Tibial artery (tissue), 4 donors: ENCODE measurements around the gene POPDC2.

Experiments
- DNase-seq, 2 donors: peaks; one replicate each; pipeline ENCODE4 v3.0.0-alpha.2; 2019
- H3K27ac ChIP-seq, 2 donors: fragments of 200-600 bp; sonication (generic) in 1 of 2; 1 replicate in 1 of 2; 2 replicates in 1 of 2; pipeline ENCODE4 v1.5.1; 2018 to 2019; ENCODE audit warnings: mild to moderate bottlenecking in 1 of 2
- H3K27me3 ChIP-seq, 2 donors: fragments of 200-600 bp; sonication (generic) in 1 of 2; one replicate each; pipeline versions ENCODE4 v1.5.1 to v1.6.0; 2016 to 2019
- H3K36me3 ChIP-seq, 3 donors: fragments of 200-600 bp; sonication (generic) in 2 of 3; one replicate each; pipeline ENCODE4 v1.5.1; 2016 to 2019; ENCODE audit warnings: mild to moderate bottlenecking in 2 of 3
- H3K4me1 ChIP-seq, 4 donors: fragments of 200-600 bp; sonication (generic) in 2 of 4; 1 replicate in 3 of 4; 2 replicates in 1 of 4; pipeline ENCODE4 v1.5.1; 2016 to 2019
- H3K4me3 ChIP-seq, 2 donors: fragments of 200-600 bp; sonication (generic) in 1 of 2; 1 replicate in 1 of 2; 2 replicates in 1 of 2; pipeline ENCODE4 v1.5.1; 2018 to 2019; ENCODE audit warnings: mild to moderate bottlenecking in 2 of 2
- H3K9me3 ChIP-seq, 3 donors: fragments of 200-600 bp; sonication (generic) in 1 of 3; one replicate each; pipeline ENCODE4 v1.5.1; 2016 to 2019
- CTCF ChIP-seq, 2 experiments: fragments of 200-600 bp in 1 of 2; fragments of 450-650 bp in 1 of 2; IDR thresholded peaks; one replicate each; pipeline ENCODE4 v1.5.1; 2017 to 2019; ENCODE audit warnings: antibody characterized with exemption in 2 of 2, mild to moderate bottlenecking in 1 of 2, moderate library complexity in 1 of 2
- intact Hi-C: fragments of 100-400 bp; cut with DNase I; formaldehyde crosslinking; loops from one replicate; pipeline ENCODE4 v1.15.0; 2023; ENCODE audit warnings: low total_unique reads

POPDC2 gene

GRCh38 chr3:119664850-119665379, 4.5 kb upstream of the POPDC2 start:
- no peak for DNase-seq
- Histone ChIP-seq H3K27me3 (no peaks in the 10 kb centered on the region), H3K36me3 (peaks cover 0 to 10% (median 0%) of the 10 kb centered on the region in 3 donors), H3K4me3 (no peak overlapping the region), H3K4me1 (peaks cover 0 to 23% (median 12%) of the 10 kb centered on the region in 4 donors), H3K9me3 (no peaks in the 10 kb centered on the region), H3K27ac (no peak overlapping the region)
- intact Hi-C loops: no loop called here
- TF ChIP-seq CTCF (IDR thresholded peaks at IDR 0.05): no peak

- Histone ChIP-seq H3K9me3 (no peaks in the 10 kb centered on the region), H3K36me3 (peaks cover 0 to 10% (median 0%) of the 10 kb centered on the region in 3 donors), H3K4me1 (peaks cover 0 to 26% (median 13%) of the 10 kb centered on the region in 4 donors), H3K27me3 (no peaks in the 10 kb centered on the region), H3K4me3 (no peak overlapping the region), H3K27ac (no peak overlapping the region)
- no peak for TF ChIP-seq CTCF (IDR thresholded peaks at IDR 0.05)
- intact Hi-C loops: no loop called here
- DNase-seq: no peak
Observed at GRCh38 chr3:119664370-119664769, 4.0 kb upstream of the POPDC2 start.

GRCh38 chr3:119663885-119664284, 3.5 kb upstream of the POPDC2 start:
- Histone ChIP-seq H3K27ac (no peak overlapping the region), H3K36me3 (peaks cover 0 to 5% (median 0%) of the 10 kb centered on the region in 3 donors), H3K9me3 (no peaks in the 10 kb centered on the region), H3K27me3 (no peaks in the 10 kb centered on the region), H3K4me3 (no peak overlapping the region), H3K4me1 (peaks cover 0 to 30% (median 13%) of the 10 kb centered on the region in 4 donors)
- no peak for DNase-seq
- no peak for TF ChIP-seq CTCF (IDR thresholded peaks at IDR 0.05)
- intact Hi-C loops: no loop called here

- no peaks in the 10 kb centered on the region for H3K9me3 ChIP-seq
- no peak for TF ChIP-seq CTCF (IDR thresholded peaks at IDR 0.05)
- H3K36me3 ChIP-seq: no peaks in the 10 kb centered on the region
- H3K4me1 ChIP-seq: peaks cover 0 to 30% (median 13%) of the 10 kb centered on the region in 4 donors
- no peaks in the 10 kb centered on the region for H3K27me3 ChIP-seq
- no peak overlapping the region for H3K4me3 ChIP-seq
- DNase-seq: no peak
- intact Hi-C loops: no loop called here
- H3K27ac ChIP-seq: no peak overlapping the region
Observed at GRCh38 chr3:119662604-119663373, 2.4 kb upstream of the POPDC2 start.

GRCh38 chr3:119659606-119660291, 640 bp downstream of the POPDC2 start:
- peak overlapping the region; percentile 66 to 68 for H3K27ac ChIP-seq
- intact Hi-C loops: no loop called here
- no peak for TF ChIP-seq CTCF (IDR thresholded peaks at IDR 0.05)
- peaks cover 0 to 30% (median 13%) of the 10 kb centered on the region in 4 donors for H3K4me1 ChIP-seq
- no peaks in the 10 kb centered on the region for H3K9me3 ChIP-seq
- H3K4me3 ChIP-seq: no peak overlapping the region
- H3K36me3 ChIP-seq: no peaks in the 10 kb centered on the region
- H3K27me3 ChIP-seq: no peaks in the 10 kb centered on the region
- no peak for DNase-seq
